ENCODE measurements around the gene LRIG1. TPM values are rescaled to one million over a fixed set of nuclear protein-coding genes. Genes with fewer than 3 reads are reported as not detected.

LRIG1 gene
- total RNA-seq, 6 donors from 2014 or later = 45.2 to 119 (median 81.9) TPM

- Histone ChIP-seq H3K27ac (no peak overlapping the region), H3K4me3 (no peak overlapping the region), H3K27me3 (no peaks in the 10 kb centered on the region), H3K36me3 (no peaks in the 10 kb centered on the region), H3K4me1 (no peaks in the 10 kb centered on the region), H3K9me3 (no peaks in the 10 kb centered on the region)
- no peak for TF ChIP-seq POLR2AphosphoS5 (IDR thresholded peaks at IDR 0.05)
- TF ChIP-seq CTCF (IDR thresholded peaks at IDR 0.05) = no peak
- no peak for ATAC-seq (ENCODE audit: low FRiP score in 2 of 2)
- 92 to 93% methylated on average over 7 of the region's 7 CpGs for whole genome bisulfite sequencing, 2 donors
- no peak for DNase-seq
These were observed 134.1 kb downstream of the LRIG1 start for GRCh38 chr3:66366747-66367146.

- ATAC-seq (ENCODE audit: low FRiP score in 2 of 2) (no peak), DNase-seq (no peak)
- Histone ChIP-seq H3K9me3 (no peaks in the 10 kb centered on the region), H3K27ac (no peak overlapping the region), H3K36me3 (no peaks in the 10 kb centered on the region), H3K4me3 (no peak overlapping the region), H3K27me3 (no peaks in the 10 kb centered on the region), H3K4me1 (no peaks in the 10 kb centered on the region)
- WGBS, 2 donors = 74 to 78% methylated on average over 5 of the region's 5 CpGs
- TF ChIP-seq CTCF (IDR thresholded peaks at IDR 0.05) (no peak), POLR2A (IDR thresholded peaks at IDR 0.05) (no peak), POLR2AphosphoS5 (IDR thresholded peaks at IDR 0.05) (no peak), EP300 (IDR thresholded peaks at IDR 0.05) (no peak)
These were observed 135.7 kb downstream of the LRIG1 start for GRCh38 chr3:66365080-66365479.

GRCh38 chr3:66363148-66363547 lies 137.7 kb downstream of the LRIG1 start:
- WGBS, 2 donors = 87 to 91% methylated on average over 6 of the region's 6 CpGs
- H3K9me3 ChIP-seq = no peaks in the 10 kb centered on the region
- no peak overlapping the region for H3K27ac ChIP-seq
- H3K4me1 ChIP-seq = no peaks in the 10 kb centered on the region
- no peak overlapping the region for H3K4me3 ChIP-seq
- DNase-seq = no peak
- TF ChIP-seq EP300 (IDR thresholded peaks at IDR 0.05) (no peak), CTCF (IDR thresholded peaks at IDR 0.05) (no peak), POLR2AphosphoS5 (IDR thresholded peaks at IDR 0.05) (no peak), POLR2A (IDR thresholded peaks at IDR 0.05) (no peak)
- no peaks in the 10 kb centered on the region for H3K27me3 ChIP-seq
- no peak for ATAC-seq (ENCODE audit: low FRiP score in 2 of 2)
- no peaks in the 10 kb centered on the region for H3K36me3 ChIP-seq

DNA sequence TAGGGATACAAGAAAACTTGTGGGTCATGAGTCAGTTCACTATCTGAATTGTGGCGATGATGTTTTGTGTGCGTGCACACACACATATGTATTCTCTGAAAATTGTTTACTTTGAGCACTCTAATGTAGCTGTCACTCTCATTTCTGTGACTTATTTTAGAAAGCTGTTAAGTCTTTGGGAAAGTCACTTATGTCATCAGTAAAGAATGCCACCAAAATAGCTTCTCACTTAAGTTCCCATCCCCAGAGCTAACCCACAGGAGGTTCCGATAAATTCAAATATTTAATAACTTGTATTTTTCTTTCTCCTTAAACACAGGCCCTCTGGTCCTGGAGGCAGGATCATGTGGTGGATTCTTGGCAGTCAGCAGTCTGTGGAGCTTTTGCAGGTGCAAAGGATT lies 138.3 kb downstream of the LRIG1 start:
- no peak overlapping the region for H3K4me3 ChIP-seq
- H3K9me3 ChIP-seq = no peaks in the 10 kb centered on the region
- ATAC-seq (ENCODE audit: low FRiP score in 2 of 2) (no peak), DNase-seq (no peak)
- WGBS, 2 donors = 78 to 87% methylated on average over 3 of the region's 3 CpGs
- TF ChIP-seq EP300 (IDR thresholded peaks at IDR 0.05) = no peak
- no peak for TF ChIP-seq CTCF (IDR thresholded peaks at IDR 0.05)
- TF ChIP-seq POLR2AphosphoS5 (IDR thresholded peaks at IDR 0.05) = no peak
- no peak for TF ChIP-seq POLR2A (IDR thresholded peaks at IDR 0.05)
- no peak overlapping the region for H3K27ac ChIP-seq
- no peaks in the 10 kb centered on the region for H3K27me3 ChIP-seq
- H3K4me1 ChIP-seq = no peaks in the 10 kb centered on the region
- H3K36me3 ChIP-seq = no peaks in the 10 kb centered on the region

GRCh38 chr3:66361356-66361755 lies 139.5 kb downstream of the LRIG1 start:
- Histone ChIP-seq H3K9me3 (no peaks in the 10 kb centered on the region), H3K36me3 (no peaks in the 10 kb centered on the region), H3K4me1 (no peaks in the 10 kb centered on the region), H3K27me3 (no peaks in the 10 kb centered on the region), H3K4me3 (no peak overlapping the region), H3K27ac (no peak overlapping the region)
- no peak for ATAC-seq (ENCODE audit: low FRiP score in 2 of 2)
- DNase-seq = no peak
- 89 to 96% methylated on average over 5 of the region's 5 CpGs for WGBS, 2 donors
- no peak for TF ChIP-seq POLR2A (IDR thresholded peaks at IDR 0.05)
- no peak for TF ChIP-seq POLR2AphosphoS5 (IDR thresholded peaks at IDR 0.05)
- TF ChIP-seq CTCF (IDR thresholded peaks at IDR 0.05) = no peak
- no peak for TF ChIP-seq EP300 (IDR thresholded peaks at IDR 0.05)

Data from upper lobe of left lung (tissue), 6 donors.